ENCODE data around the gene LYPD4. TPM values are rescaled to one million over a fixed set of nuclear protein-coding genes. Genes with fewer than 3 reads are reported as not detected.
"Not testable (repeated sequence)": the region's sequence is repeated elsewhere in the genome, so short reads cannot be mapped to it uniquely, and the experiment has no call there.

LYPD4 gene
- total RNA-seq, 4 donors from 2014 or later, result not detected

DNA sequence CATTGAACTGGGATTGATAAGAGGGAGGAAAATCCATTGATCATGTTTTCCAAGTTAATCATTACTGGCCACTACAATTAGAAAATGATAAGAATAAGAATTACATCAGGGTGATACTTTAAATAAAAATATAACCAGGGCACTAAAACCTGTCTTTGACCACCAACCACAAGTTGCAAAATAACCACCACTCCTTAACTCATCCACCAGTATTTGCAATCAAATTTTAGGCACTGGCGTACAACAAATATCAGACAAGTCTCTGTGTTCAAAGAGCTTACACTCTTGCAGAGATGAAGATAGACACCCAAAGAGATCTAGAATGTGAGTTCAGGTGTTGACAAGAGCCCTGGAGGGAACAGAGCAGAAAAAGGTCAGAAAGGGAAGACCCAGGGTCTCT is 47.6 kb downstream of the LYPD4 start:
- H3K4me1 ChIP-seq, result peaks cover 2% of the 10 kb centered on the region
- H3K27me3 ChIP-seq, result peaks cover 19% of the 10 kb centered on the region
- no peak overlapping the region for H3K4me3 ChIP-seq
- no peak overlapping the region for H3K27ac ChIP-seq
- no peak for DNase-seq (ENCODE audit: low spot score in 2 of 2)
- no peak for TF ChIP-seq POLR2AphosphoS5 (IDR thresholded peaks at IDR 0.05)
- TF ChIP-seq EP300 (IDR thresholded peaks at IDR 0.05), result no peak
- no peak for TF ChIP-seq POLR2A (IDR thresholded peaks at IDR 0.05)
- TF ChIP-seq, protein P1, sequence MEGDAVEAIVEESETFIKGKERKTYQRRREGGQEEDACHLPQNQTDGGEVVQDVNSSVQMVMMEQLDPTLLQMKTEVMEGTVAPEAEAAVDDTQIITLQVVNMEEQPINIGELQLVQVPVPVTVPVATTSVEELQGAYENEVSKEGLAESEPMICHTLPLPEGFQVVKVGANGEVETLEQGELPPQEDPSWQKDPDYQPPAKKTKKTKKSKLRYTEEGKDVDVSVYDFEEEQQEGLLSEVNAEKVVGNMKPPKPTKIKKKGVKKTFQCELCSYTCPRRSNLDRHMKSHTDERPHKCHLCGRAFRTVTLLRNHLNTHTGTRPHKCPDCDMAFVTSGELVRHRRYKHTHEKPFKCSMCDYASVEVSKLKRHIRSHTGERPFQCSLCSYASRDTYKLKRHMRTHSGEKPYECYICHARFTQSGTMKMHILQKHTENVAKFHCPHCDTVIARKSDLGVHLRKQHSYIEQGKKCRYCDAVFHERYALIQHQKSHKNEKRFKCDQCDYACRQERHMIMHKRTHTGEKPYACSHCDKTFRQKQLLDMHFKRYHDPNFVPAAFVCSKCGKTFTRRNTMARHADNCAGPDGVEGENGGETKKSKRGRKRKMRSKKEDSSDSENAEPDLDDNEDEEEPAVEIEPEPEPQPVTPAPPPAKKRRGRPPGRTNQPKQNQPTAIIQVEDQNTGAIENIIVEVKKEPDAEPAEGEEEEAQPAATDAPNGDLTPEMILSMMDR (IDR thresholded peaks at IDR 0.05), result no peak
- H3K9me3 ChIP-seq, result no peaks in the 10 kb centered on the region
- WGBS, result 90% methylated on average over 1 of the region's 1 CpG
- no peaks in the 10 kb centered on the region for H3K36me3 ChIP-seq

DNA sequence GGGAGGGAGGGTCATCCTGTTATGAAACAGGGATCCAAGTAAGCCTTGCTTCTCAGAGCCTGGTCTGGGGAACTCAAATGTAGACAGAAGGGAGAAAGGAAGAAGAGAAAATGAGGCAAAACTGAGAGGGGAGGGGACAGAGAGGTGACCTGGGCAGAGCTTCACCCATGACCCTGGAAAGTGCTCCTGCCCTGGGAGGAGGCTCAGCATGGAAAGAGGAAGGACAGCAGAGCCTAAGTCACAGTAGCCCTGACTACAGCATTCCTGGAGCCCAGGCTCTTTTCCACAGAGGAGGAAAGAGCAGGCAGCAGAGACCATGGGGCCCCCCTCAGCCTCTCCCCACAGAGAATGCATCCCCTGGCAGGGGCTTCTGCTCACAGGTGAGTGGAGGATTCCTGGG is 48.1 kb downstream of the LYPD4 start, which contains the start of gene CEACAM3:
TSS of gene CEACAM3 (plus strand) at position 226 of the 400 bp plus-strand sequence. CDS start at position 317, 91 bp downstream.
- TF ChIP-seq POLR2A (IDR thresholded peaks at IDR 0.05), result no peak
- TF ChIP-seq EP300 (IDR thresholded peaks at IDR 0.05), result no peak
- TF ChIP-seq POLR2AphosphoS5 (IDR thresholded peaks at IDR 0.05), result no peak
- TF ChIP-seq, protein P1 (IDR thresholded peaks at IDR 0.05), result no peak
- Histone ChIP-seq H3K4me1 (peaks cover 2% of the 10 kb centered on the region), H3K27me3 (peaks cover 23% of the 10 kb centered on the region), H3K36me3 (no peaks in the 10 kb centered on the region), H3K4me3 (no peak within 1 kb of the TSS), H3K9me3 (no peaks in the 10 kb centered on the region), H3K27ac (no peak within 1 kb of the TSS)
- DNase-seq (ENCODE audit: low spot score in 2 of 2), result no peak

DNA sequence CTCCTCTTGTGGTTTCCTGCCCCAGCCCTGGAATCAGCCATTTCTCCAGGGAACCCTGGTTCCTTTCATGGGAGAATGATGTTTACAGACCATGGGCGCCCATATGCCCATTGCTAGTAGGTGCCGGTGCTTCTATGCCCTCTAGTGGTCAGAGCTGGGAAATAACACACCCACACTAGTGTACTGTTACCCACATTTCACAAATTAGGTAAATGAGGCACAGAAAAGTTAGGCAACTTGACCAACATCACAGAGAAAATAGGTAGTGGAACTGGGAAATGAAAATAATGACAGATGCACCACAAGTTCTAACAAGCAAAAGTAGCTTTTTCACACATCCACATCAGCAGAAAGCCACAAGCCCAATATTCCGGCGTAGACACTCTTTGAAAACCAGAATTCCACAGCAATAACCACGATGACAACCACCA is 49.4 kb downstream of the LYPD4 start:
- Histone ChIP-seq H3K4me3 (no peak overlapping the region), H3K4me1 (peaks cover 2% of the 10 kb centered on the region), H3K27me3 (peaks cover 30% of the 10 kb centered on the region), H3K27ac (no peak overlapping the region), H3K9me3 (no peaks in the 10 kb centered on the region), H3K36me3 (no peaks in the 10 kb centered on the region)
- no peak for DNase-seq (ENCODE audit: low spot score in 2 of 2)
- no peak for TF ChIP-seq POLR2AphosphoS5 (IDR thresholded peaks at IDR 0.05)
- TF ChIP-seq, protein P1 (IDR thresholded peaks at IDR 0.05), result peak; percentile 37 to 73
- 35% methylated on average over 5 of the region's 5 CpGs for WGBS

DNA sequence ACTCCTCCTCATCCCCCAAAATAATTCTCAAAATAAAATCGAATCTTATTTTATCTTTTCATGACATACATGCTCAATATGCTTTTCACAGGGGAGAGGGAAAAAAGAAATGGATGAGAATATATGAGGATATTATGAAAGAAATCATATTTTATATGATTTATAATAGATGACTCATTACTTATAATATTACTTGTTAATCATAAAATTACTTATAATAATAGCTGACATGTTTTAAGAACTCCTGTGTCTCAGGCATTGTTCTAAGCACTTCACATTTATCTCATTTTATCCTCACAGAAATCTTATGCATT is 51.1 kb downstream of the LYPD4 start:
- no peaks in the 10 kb centered on the region for H3K9me3 ChIP-seq
- H3K27me3 ChIP-seq, result peaks cover 37% of the 10 kb centered on the region
- TF ChIP-seq POLR2AphosphoS5 (IDR thresholded peaks at IDR 0.05), result no peak
- no peak for TF ChIP-seq EP300 (IDR thresholded peaks at IDR 0.05)
- TF ChIP-seq, protein P1 (IDR thresholded peaks at IDR 0.05), result no peak
- no peak for TF ChIP-seq POLR2A (IDR thresholded peaks at IDR 0.05)
- peaks cover 2% of the 10 kb centered on the region for H3K4me1 ChIP-seq
- no peaks in the 10 kb centered on the region for H3K36me3 ChIP-seq
- DNase-seq (ENCODE audit: low spot score in 2 of 2), result no peak
- H3K27ac ChIP-seq, result no peak overlapping the region
- WGBS, result 4% methylated on average over 1 of the region's 1 CpG
- no peak overlapping the region for H3K4me3 ChIP-seq

DNA sequence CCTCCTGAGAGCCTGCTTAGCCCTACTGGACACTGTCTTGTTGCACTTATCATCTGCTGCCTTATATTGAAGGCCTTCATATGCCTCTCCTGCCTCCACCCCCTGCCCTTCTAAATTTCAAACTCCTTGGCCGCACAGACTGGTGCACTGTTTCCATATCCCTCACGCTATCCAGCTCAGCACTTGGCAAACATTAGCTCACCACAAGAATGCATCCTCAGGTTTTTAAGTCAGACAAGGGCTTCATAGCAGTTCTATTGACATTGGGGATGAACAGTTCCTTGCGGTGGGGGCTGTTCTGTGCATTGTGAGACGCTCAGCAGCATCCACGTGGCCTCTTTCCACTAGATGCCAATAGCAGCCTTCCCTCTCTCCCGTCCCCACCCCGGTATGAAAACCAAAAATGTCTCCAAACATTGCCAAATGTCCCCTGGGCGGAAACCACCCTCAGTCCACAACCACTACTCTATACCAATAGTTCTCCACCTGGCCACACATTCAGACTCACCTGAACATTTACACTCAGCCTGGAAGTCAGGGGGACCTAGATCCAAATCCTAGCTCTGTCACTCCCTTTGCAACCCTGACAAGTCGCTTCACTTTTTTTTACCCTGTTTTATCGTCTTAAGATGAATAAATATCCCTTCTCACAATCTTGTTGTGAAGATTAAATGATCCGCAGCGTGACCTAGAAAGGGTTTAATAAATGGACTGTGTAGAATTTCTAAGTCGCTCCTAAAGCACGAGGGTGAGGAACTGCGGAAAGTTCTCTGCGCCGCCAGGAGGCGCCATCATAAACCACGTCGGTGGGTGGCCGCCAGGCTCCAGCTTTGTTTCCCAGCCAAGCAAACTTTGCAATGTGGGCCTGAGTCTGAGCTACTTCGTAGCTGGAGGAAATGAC is 51.7 kb downstream of the LYPD4 start:
- Histone ChIP-seq H3K36me3 (no peaks in the 10 kb centered on the region), H3K27ac (no peak overlapping the region), H3K27me3 (peaks cover 38% of the 10 kb centered on the region), H3K4me1 (peaks cover 2% of the 10 kb centered on the region), H3K4me3 (no peak overlapping the region), H3K9me3 (no peaks in the 10 kb centered on the region)
- DNase-seq (ENCODE audit: low spot score in 2 of 2), result no peak
- WGBS, result 21% methylated on average over 22 of the region's 22 CpGs
- TF ChIP-seq, protein P1 (IDR thresholded peaks at IDR 0.05), result peak; percentile 28 to 55
- TF ChIP-seq EP300 (IDR thresholded peaks at IDR 0.05), result no peak

DNA sequence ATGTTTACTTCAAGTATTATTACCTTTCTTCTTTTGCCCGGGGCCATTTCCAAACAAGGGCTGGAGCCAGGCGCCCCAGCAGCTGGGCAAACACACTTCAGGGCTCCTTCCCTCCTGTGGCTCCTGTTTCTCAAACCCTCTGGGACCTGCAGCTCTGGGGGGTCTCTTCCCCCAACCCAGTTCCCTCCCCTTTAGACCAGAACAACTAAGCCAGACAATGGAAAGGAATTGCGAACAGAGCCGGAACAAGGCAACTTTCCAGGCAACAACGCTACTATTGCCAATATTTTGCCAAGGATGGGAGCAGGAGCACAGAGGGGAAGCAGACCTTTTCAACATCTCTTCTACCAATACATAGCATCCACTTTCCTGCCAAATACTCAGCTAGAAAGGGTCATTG is 55.4 kb downstream of the LYPD4 start:
- not testable (repeated sequence) for H3K27ac ChIP-seq; H3K36me3 ChIP-seq; H3K4me3 ChIP-seq; H3K9me3 ChIP-seq; DNase-seq (ENCODE audit: low spot score in 2 of 2)
- 61% methylated on average over 5 of the region's 5 CpGs for WGBS
- H3K27me3 ChIP-seq, result peaks cover 61% of the 10 kb centered on the region
- H3K4me1 ChIP-seq, result peaks cover 12% of the 10 kb centered on the region

DNA sequence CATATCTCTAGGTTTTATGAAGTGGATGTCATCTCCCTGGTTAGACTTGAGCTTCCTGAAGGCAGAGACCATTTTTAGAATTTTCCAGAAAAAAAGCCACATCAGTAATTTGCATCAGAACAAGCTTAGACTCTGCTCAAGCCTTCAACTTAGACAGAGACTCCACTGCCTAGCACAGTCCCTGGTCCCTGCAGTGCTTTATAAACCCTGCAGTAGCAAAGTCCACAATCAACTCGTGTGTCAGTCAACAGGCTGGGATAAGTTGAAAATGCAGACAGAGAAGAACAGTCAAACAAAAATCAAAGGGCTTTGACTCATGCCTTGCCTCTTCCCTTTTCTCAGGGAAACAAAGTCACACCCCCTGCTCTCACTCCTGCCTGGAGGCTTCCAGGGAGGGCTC is 56.0 kb downstream of the LYPD4 start:
- H3K9me3 ChIP-seq; H3K36me3 ChIP-seq; H3K27ac ChIP-seq; DNase-seq (ENCODE audit: low spot score in 2 of 2); H3K4me3 ChIP-seq: not testable (repeated sequence)
- H3K4me1 ChIP-seq, result peaks cover 12% of the 10 kb centered on the region
- no CpG with 5 or more reads among the region's 1 CpG for WGBS
- H3K27me3 ChIP-seq, result peaks cover 60% of the 10 kb centered on the region
